Measurements from ENCODE around the gene ADGRV1.

DNA sequence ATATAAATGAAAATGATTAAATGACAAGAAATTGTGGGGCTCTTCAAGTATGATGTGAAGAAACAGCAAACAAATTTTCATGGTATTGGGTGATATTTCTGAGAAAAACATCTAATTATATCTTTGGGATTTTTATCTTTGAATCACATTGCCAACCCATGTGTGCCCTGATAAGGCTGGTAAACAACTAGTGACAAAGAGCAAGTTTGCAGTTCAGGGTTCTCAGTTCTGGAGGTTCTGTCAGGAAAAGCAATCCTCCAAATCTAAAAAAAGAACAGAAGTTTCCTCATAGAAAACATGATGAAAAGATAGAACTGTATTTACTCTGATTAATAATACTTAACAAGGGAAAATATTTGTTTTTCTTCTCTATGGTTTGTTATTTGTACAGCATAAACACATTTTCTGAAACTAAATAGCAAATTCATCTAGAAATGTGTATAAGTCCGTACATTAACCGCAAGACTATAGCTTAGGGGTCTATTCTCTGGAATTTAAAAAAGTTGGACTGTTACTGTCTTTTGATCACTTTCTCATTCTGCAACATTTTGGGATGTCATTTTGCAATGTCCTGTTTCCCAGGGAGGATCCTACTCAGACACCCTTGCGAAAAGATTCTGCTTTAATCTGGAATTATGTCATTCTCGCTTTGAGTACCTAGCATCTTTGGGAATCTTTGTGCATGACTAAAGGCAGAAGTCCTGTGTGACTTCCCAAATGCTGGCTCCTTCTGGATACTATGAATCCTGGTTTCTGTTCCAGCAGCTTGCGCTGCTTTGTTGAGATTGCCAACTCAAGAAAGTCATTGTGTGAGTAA is 308.5 kb downstream of the ADGRV1 start:
- TF ChIP-seq ZSCAN30 (tag by site-specific recombination; IDR thresholded peaks at IDR 0.05) = no peak
- TF ChIP-seq ZNF555 (tag by site-specific recombination; conservative IDR thresholded peaks at IDR 0.05) = no peak
- no peak for TF ChIP-seq ZNF785 (tag by site-specific recombination; IDR thresholded peaks at IDR 0.05)
- no peak for TF ChIP-seq ZNF76 (tag by site-specific recombination; IDR thresholded peaks at IDR 0.05; ENCODE audit: borderline replicate concordance, low read depth)
- TF ChIP-seq, protein P1, sequence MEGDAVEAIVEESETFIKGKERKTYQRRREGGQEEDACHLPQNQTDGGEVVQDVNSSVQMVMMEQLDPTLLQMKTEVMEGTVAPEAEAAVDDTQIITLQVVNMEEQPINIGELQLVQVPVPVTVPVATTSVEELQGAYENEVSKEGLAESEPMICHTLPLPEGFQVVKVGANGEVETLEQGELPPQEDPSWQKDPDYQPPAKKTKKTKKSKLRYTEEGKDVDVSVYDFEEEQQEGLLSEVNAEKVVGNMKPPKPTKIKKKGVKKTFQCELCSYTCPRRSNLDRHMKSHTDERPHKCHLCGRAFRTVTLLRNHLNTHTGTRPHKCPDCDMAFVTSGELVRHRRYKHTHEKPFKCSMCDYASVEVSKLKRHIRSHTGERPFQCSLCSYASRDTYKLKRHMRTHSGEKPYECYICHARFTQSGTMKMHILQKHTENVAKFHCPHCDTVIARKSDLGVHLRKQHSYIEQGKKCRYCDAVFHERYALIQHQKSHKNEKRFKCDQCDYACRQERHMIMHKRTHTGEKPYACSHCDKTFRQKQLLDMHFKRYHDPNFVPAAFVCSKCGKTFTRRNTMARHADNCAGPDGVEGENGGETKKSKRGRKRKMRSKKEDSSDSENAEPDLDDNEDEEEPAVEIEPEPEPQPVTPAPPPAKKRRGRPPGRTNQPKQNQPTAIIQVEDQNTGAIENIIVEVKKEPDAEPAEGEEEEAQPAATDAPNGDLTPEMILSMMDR (tag by site-specific recombination; IDR thresholded peaks at IDR 0.05) = no peak
